Ascending aorta (tissue), 2 donors: ENCODE measurements around the gene SNX25. TPM values are rescaled to one million over a fixed set of nuclear protein-coding genes. Genes with fewer than 3 reads are reported as not detected.
"Not testable (repeated sequence)": the region's sequence is repeated elsewhere in the genome, so short reads cannot be mapped to it uniquely, and the experiment has no call there.

Experiments
- DNase-seq, 2 donors: peaks; one replicate each; pipeline ENCODE4 v3.0.0-alpha.2; 2019; ENCODE audit warnings: low spot score in 2 of 2
- H3K27ac ChIP-seq, 2 donors: fragments of 200-600 bp; sonication (generic); one replicate each; pipeline ENCODE4 v1.5.1; 2016 to 2017; ENCODE audit warnings: mild to moderate bottlenecking in 1 of 2
- H3K27me3 ChIP-seq: fragments of 200-600 bp; sonication (generic); one replicate; pipeline ENCODE4 v1.5.1; 2017
- H3K36me3 ChIP-seq, 2 donors: fragments of 200-600 bp; sonication (generic); one replicate each; pipeline ENCODE4 v1.5.1; 2016
- H3K4me1 ChIP-seq, 2 donors: fragments of 200-600 bp; sonication (generic); one replicate each; pipeline ENCODE4 v1.5.1; 2016 to 2017; ENCODE audit warnings: mild to moderate bottlenecking in 1 of 2
- H3K4me3 ChIP-seq, 2 donors: fragments of 200-600 bp; sonication (generic); one replicate each; pipeline ENCODE4 v1.5.1; 2016 to 2017; ENCODE audit warnings: mild to moderate bottlenecking in 1 of 2
- H3K9me3 ChIP-seq, 2 donors: fragments of 200-600 bp; sonication (generic); one replicate each; pipeline ENCODE4 v1.5.1; 2016
- intact Hi-C: fragments of 100-400 bp; cut with DNase I; formaldehyde crosslinking; loops from one replicate; pipeline ENCODE4 v1.15.1; 2023
- total RNA-seq: library from RNA; depleted of rRNA; stranded (reverse); fragments of >200 nt; gene quantifications from one replicate; pipeline ENCODE4 v1.1.0, GENCODE V29; 2016
- TF ChIP-seq, protein P1 (sequence below), 3 experiments: fragments of 200-600 bp in 2 of 3; fragments of 450-650 bp in 1 of 3; sonication (generic) in 2 of 3; IDR thresholded peaks; one replicate each; pipeline ENCODE4 v1.5.1; 2016 to 2019; ENCODE audit warnings: antibody characterized with exemption in 3 of 3, mild to moderate bottlenecking in 1 of 3, moderate library complexity in 1 of 3

SNX25 gene
- total RNA-seq, 1 donor from 2014 or later: 18.7 TPM

DNA sequence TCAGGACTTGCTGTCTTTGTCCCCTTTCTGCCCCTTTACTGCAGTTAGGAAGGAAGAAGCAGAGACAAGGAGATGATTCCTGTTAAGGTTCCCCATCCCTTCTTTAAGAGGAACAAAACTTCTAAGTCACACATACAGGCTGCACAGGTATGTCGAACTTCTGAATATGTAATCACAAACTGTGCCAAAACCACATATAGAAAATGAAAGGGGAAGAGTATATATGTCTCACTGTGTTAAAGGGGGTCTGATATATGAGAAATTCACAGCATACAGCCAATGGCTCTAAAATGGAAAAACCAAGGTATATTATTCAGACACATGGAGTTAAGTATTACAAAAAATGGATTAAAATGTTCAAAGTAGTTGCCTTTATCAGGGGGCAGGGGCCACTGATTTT, 17.3 kb upstream of the SNX25 start:
- no peak overlapping the region for H3K4me3 ChIP-seq
- intact Hi-C loops: no loop called here
- TF ChIP-seq, protein P1, sequence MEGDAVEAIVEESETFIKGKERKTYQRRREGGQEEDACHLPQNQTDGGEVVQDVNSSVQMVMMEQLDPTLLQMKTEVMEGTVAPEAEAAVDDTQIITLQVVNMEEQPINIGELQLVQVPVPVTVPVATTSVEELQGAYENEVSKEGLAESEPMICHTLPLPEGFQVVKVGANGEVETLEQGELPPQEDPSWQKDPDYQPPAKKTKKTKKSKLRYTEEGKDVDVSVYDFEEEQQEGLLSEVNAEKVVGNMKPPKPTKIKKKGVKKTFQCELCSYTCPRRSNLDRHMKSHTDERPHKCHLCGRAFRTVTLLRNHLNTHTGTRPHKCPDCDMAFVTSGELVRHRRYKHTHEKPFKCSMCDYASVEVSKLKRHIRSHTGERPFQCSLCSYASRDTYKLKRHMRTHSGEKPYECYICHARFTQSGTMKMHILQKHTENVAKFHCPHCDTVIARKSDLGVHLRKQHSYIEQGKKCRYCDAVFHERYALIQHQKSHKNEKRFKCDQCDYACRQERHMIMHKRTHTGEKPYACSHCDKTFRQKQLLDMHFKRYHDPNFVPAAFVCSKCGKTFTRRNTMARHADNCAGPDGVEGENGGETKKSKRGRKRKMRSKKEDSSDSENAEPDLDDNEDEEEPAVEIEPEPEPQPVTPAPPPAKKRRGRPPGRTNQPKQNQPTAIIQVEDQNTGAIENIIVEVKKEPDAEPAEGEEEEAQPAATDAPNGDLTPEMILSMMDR (IDR thresholded peaks at IDR 0.05): no peak

DNA sequence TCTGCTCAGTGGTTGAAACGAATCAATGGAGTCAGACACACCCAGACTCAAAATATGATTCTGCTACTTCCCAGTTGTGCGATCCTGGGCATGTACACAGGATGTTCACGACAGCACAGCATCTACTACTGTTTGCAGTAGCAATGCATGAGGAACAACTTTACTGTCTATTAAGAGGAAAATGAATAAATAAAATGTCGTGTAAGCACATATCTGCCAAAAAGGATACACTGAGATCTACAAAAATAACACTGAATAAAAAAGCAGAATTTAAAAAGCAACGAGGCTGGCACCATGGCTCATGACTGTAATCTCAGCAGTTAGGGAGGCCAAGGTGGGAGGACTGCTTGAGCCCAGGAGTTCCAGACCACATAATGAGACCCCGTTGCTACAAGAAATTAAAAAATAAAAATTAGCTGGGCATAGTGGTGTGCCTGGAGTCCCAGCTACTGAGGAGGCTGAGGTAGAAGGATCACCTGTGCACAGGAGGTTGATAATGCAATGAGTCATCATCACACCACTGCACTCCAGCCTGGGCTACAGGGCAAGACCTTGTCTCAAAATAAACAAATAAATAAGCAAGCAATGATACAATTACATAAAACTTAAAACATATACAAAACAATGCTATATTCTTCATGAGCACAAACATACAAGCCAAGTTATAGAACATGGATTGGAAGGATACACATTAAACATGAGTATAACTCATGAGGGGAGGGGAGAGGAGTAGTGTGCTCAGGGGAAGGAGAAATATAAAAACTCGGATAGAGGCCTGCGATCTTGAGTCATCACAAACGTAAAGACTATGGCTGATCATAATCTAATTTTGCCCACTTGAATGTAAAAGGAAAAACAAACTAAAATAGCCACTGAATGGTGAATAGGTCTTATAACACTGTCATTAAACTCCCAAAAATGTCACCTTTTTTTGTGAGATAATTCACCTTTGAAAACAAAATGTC, 14.2 kb upstream of the SNX25 start:
- intact Hi-C loops: no loop called here
- H3K36me3 ChIP-seq: peaks cover 0 to 6% of the 10 kb centered on the region in 2 donors
- H3K4me3 ChIP-seq: no peak overlapping the region
- H3K9me3 ChIP-seq: no peaks in the 10 kb centered on the region
- TF ChIP-seq, protein P1 (IDR thresholded peaks at IDR 0.05): no peak
- H3K27me3 ChIP-seq: no peaks in the 10 kb centered on the region
- peak overlapping the region in 1 of 2 donors; percentile 22 for H3K27ac ChIP-seq
- peak in 1 of 2 donors; percentile 13 for DNase-seq
- peaks cover 0 to 2% of the 10 kb centered on the region in 2 donors for H3K4me1 ChIP-seq

More for the DNA sequence above, 17.3 kb upstream of the SNX25 start:
- no peaks in the 10 kb centered on the region for H3K9me3 ChIP-seq
- H3K27ac ChIP-seq: no peak overlapping the region
- H3K27me3 ChIP-seq: no peaks in the 10 kb centered on the region
- H3K4me1 ChIP-seq: peaks cover 0 to 3% of the 10 kb centered on the region in 2 donors
- peaks cover 11 to 16% of the 10 kb centered on the region in 2 donors for H3K36me3 ChIP-seq
- DNase-seq: no peak

DNA sequence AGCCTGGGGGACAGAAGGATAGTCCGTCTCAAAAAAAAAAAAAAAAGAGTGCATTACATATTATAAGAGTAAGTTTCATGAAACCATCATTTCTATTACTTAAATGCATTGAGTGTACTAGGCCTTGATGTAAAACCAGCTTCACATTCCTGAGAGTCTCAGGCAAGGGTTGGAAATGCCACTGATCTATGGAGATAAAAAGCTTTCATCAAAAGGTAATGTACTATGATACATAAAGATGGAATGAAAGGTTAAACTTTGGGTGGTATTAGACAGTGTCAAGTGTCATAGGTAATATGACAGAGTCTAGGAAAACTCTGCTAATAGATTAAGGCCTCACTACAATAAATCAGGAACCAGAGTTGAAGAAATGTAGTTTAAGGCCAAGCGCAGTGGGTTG, 13.0 kb upstream of the SNX25 start:
- Histone ChIP-seq H3K27me3 (no peaks in the 10 kb centered on the region), H3K4me3 (no peak overlapping the region), H3K36me3 (no peaks in the 10 kb centered on the region), H3K9me3 (no peaks in the 10 kb centered on the region), H3K27ac (peak overlapping the region in 1 of 2 donors; percentile 18), H3K4me1 (peaks cover 0 to 2% of the 10 kb centered on the region in 2 donors)
- TF ChIP-seq, protein P1 (IDR thresholded peaks at IDR 0.05): no peak
- intact Hi-C loops: no loop called here
- DNase-seq: no peak

DNA sequence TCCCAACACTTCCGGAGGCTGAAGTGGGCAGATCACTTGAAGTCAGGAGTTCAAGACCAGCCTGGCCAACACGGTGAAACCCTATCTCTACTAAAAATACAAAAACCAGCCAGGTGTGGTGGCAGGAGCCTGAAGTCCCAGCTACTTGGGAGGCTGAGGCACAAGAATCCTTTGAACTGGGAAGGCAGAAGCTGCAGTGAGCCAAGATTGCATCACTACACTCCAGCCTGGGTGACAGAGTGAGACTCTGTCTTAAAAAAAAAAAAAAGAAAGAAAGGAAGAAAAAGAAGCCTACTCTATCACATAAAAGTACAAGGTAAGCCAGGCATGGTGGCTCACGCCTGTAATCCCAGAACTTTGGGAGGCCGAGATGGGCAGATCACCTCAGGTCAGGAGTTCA, 11.2 kb upstream of the SNX25 start:
- H3K36me3 ChIP-seq, H3K9me3 ChIP-seq, H3K27me3 ChIP-seq, intact Hi-C loops: not testable (repeated sequence)
- Histone ChIP-seq H3K27ac (peak overlapping the region; percentile 60 to 84), H3K4me3 (peak overlapping the region in 1 of 2 donors; percentile 44), H3K4me1 (peaks cover 0 to 12% of the 10 kb centered on the region in 2 donors)
- DNase-seq: peak in 1 of 2 donors; percentile 37

DNA sequence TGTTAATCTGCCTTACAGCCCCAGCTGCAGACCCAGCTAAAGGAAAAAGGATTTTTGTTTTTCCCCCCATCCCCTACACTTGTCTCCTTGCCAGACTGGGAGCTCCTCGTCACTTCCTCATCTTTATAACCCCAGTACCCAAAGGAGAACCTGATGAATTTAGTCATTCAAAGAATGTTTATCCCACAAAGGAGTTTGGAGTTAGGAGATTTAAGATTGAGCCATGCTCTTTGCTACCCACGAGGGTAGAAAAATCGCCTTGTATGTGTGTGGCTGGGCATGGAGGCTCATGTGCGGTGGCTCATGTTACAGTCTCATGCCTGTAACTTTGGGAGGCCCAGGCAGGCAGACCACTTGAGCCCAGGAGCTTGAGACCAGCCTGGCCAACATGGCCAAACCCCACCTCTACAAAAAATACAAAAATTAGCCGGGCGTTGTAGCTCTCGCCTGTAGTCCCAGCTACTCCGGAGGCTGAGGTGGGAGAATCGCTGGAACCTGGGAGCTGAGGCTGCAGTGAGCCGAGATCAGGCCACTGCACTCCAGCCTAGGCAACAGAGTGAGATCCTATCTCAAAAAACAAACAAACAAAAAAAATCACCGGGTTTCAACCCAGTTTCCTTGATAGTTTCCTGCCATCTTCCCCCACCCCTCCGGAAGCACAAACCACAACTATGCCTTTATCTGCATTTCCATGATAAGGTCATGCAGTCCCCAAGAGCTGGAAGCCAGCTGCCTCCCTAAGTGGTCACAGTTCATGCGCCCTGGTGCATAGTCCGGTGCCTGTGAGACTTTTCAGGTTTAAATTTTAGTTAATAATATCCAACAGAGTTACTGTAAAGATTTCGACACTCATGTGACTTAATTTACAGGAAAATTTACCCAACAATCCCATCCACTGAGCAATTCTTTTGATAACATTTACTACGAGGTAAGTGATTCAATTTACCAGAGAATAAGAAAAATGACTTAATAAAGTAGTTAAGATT, 7.1 kb upstream of the SNX25 start:
- Histone ChIP-seq H3K36me3 (no peaks in the 10 kb centered on the region), H3K27me3 (no peaks in the 10 kb centered on the region), H3K9me3 (no peaks in the 10 kb centered on the region), H3K4me1 (peaks cover 2 to 22% of the 10 kb centered on the region in 2 donors), H3K27ac (peak overlapping the region; percentile 99), H3K4me3 (peak overlapping the region; percentile 77 to 83)
- TF ChIP-seq, protein P1 (IDR thresholded peaks at IDR 0.05): no peak
- peak in 1 of 2 donors; percentile 62 for DNase-seq
- intact Hi-C loops: loop anchor here (5.0 to 10.0 kb wide), 3 partner anchors 223 to 993 kb away; partner anchors contain the start of genes CYP4V2 and UFSP2
